H1 (cell line): ENCODE data around the gene OBSCN.

Source experiments
- CBX5 ChIP-seq: fragments of 300-800, 300-1000 bp; sonication (generic); IDR thresholded peaks from 2 replicates; pipeline ENCODE4 v1.7.1; 2016; ENCODE audit warnings: antibody characterized with exemption, low read length, low read depth
- EP300 ChIP-seq, 2 experiments: IDR thresholded peaks; 1 replicate in 1 of 2; 2 replicates in 1 of 2; pipeline ENCODE4 v1.6.1; 2011 to 2012; ENCODE audit warnings: low read depth in 2 of 2, low read length in 2 of 2, mild to moderate bottlenecking in 2 of 2, borderline replicate concordance in 1 of 2, inconsistent platforms in 1 of 2, moderate library complexity in 1 of 2
- JUND ChIP-seq: IDR thresholded peaks from 2 replicates; pipeline ENCODE4 v1.6.1; 2011; ENCODE audit warnings: mild to moderate bottlenecking, improper control_type of control experiment, low read length
- RAD21 ChIP-seq, 2 experiments: IDR thresholded peaks in 1 of 2; conservative IDR thresholded peaks in 1 of 2; 2 replicates each; pipeline ENCODE4 v1.6.1; 2011; ENCODE audit warnings: low read depth in 2 of 2, low read length in 2 of 2, improper control_type of control experiment in 1 of 2, inconsistent platforms in 1 of 2, mild to moderate bottlenecking in 1 of 2, moderate library complexity in 1 of 2

DNA sequence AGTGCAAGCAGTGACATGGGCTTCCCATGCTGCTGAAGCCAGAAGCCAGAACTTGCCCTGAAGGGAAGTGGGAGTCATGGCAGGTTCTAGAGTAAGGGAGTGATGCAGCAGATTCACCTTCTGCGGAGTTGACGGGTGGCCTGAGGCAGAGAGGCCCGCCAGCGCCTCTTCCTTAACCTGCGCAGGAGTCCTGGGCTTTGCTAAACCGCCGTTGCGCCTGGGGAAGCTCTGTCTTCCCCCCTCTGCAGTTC, 67.3 kb downstream of the OBSCN start:
- no peak for TF ChIP-seq JUND
- no peak for TF ChIP-seq EP300 (IDR thresholded peaks at IDR 0.05; ENCODE audit: borderline replicate concordance in 1 of 2, low read depth in 2 of 2, low read length in 2 of 2)
- TF ChIP-seq CBX5: no peak
- no peak for TF ChIP-seq RAD21 (IDR thresholded peaks at IDR 0.05 in 1 of 2, conservative IDR thresholded peaks at IDR 0.05 in 1 of 2; ENCODE audit: low read depth in 2 of 2, low read length in 2 of 2)
